ENCODE results near the gene RACK1. TPM values are rescaled to one million over a fixed set of nuclear protein-coding genes. Genes with fewer than 3 reads are reported as not detected.

RACK1 gene
- total and polyA plus RNA-seq, 2 experiments from 2014 or later, result 2,372 to 4,798 TPM

DNA sequence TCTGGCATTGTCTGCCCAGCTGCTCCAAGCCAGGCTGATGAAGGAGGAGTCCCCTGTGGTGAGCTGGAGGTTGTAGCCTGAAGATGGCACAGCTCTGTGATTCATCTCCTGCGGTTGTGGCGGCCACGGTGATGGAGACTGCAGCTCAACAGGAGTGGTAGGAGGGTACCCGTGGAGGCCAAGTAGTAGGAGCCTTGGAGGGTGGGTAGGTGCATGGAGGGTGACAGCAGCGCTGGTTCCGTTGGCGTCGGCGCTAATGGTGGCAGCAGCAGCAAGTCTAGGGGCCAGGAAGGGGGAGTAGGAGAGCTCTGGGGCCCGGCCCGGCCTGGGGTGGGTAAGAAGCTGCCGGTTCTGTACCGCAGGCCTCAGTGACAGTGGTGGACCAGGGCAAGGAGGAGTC is 39.6 kb upstream of the RACK1 start:
- Histone ChIP-seq H2AFZ (no peak overlapping the region), H3K27me3 (ENCODE audit: insufficient read depth) (no peaks in the 10 kb centered on the region; the same call in 1 of the 2 replicates), H3F3A (replicated peaks; ENCODE audit: low read depth) (no peaks in the 10 kb centered on the region), H3K4me2 (no peak overlapping the region), H4K20me1 (replicated peaks; ENCODE audit: insufficient read depth) (peaks cover 15% of the 10 kb centered on the region; the same call in 1 of the 2 replicates), H3K4me1 (ENCODE audit: insufficient read depth) (0 out of 2 replicates have a peak, but pooled peaks cover 4% of the 10 kb centered on the region), H3K4me3 (no peak overlapping the region), H3K27ac (ENCODE audit: low read depth) (no peak overlapping the region), H3K36me3 (ENCODE audit: insufficient read depth) (peaks cover 4% of the 10 kb centered on the region; the same call in 1 of the 2 replicates), H3K79me2 (replicated peaks; ENCODE audit: insufficient read depth) (peaks cover 43% of the 10 kb centered on the region), H3K9me2 (ENCODE audit: insufficient read depth) (no peaks in the 10 kb centered on the region)
- Mint-ChIP-seq H3K4me1 (peaks cover 2% of the 10 kb centered on the region; the same call in 2 of the 3 replicates), H3K27me3 (ENCODE audit: insufficient read depth, low read depth, poor library complexity) (peaks cover 5% of the 10 kb centered on the region), H3K27ac (no peak overlapping the region), H3K36me3 (ENCODE audit: low read depth) (peaks cover 29% of the 10 kb centered on the region), H3K4me3 (no peak overlapping the region), H3K9me3 (no peaks in the 10 kb centered on the region)
- DNase-seq (ENCODE audit: low spot score), result no peak
- ATAC-seq, result no peak
- TF ChIP-seq NANOG (IDR thresholded peaks at IDR 0.05; ENCODE audit: borderline replicate concordance) (no peak), ZNF114 (CRISPR knock-in tag; IDR thresholded peaks at IDR 0.05) (no peak), ETS1 (IDR thresholded peaks at IDR 0.05) (no peak), CTCF (conservative IDR thresholded peaks at IDR 0.05; ENCODE audit: low read depth in 2 of 2) (no peak), STAT1 (IDR thresholded peaks at IDR 0.05; ENCODE audit: unreplicated experiment) (no peak), CREB1 (CRISPR knock-in tag; IDR thresholded peaks at IDR 0.05; ENCODE audit: low read depth) (no peak), EZH2 (IDR thresholded peaks at IDR 0.05; ENCODE audit: low read depth, unreplicated experiment) (no peak), ZNF331 (CRISPR knock-in tag; IDR thresholded peaks at IDR 0.05; ENCODE audit: low read depth) (no peak), REST (IDR thresholded peaks at IDR 0.05; ENCODE audit: unreplicated experiment) (no peak), POLR2AphosphoS5 (IDR thresholded peaks at IDR 0.05; ENCODE audit: low read depth) (no peak), JUNB (IDR thresholded peaks at IDR 0.05; ENCODE audit: unreplicated experiment) (no peak), EZH2phosphoT487 (IDR thresholded peaks at IDR 0.05; ENCODE audit: unreplicated experiment) (no peak)
- TF ChIP-seq, protein P1, sequence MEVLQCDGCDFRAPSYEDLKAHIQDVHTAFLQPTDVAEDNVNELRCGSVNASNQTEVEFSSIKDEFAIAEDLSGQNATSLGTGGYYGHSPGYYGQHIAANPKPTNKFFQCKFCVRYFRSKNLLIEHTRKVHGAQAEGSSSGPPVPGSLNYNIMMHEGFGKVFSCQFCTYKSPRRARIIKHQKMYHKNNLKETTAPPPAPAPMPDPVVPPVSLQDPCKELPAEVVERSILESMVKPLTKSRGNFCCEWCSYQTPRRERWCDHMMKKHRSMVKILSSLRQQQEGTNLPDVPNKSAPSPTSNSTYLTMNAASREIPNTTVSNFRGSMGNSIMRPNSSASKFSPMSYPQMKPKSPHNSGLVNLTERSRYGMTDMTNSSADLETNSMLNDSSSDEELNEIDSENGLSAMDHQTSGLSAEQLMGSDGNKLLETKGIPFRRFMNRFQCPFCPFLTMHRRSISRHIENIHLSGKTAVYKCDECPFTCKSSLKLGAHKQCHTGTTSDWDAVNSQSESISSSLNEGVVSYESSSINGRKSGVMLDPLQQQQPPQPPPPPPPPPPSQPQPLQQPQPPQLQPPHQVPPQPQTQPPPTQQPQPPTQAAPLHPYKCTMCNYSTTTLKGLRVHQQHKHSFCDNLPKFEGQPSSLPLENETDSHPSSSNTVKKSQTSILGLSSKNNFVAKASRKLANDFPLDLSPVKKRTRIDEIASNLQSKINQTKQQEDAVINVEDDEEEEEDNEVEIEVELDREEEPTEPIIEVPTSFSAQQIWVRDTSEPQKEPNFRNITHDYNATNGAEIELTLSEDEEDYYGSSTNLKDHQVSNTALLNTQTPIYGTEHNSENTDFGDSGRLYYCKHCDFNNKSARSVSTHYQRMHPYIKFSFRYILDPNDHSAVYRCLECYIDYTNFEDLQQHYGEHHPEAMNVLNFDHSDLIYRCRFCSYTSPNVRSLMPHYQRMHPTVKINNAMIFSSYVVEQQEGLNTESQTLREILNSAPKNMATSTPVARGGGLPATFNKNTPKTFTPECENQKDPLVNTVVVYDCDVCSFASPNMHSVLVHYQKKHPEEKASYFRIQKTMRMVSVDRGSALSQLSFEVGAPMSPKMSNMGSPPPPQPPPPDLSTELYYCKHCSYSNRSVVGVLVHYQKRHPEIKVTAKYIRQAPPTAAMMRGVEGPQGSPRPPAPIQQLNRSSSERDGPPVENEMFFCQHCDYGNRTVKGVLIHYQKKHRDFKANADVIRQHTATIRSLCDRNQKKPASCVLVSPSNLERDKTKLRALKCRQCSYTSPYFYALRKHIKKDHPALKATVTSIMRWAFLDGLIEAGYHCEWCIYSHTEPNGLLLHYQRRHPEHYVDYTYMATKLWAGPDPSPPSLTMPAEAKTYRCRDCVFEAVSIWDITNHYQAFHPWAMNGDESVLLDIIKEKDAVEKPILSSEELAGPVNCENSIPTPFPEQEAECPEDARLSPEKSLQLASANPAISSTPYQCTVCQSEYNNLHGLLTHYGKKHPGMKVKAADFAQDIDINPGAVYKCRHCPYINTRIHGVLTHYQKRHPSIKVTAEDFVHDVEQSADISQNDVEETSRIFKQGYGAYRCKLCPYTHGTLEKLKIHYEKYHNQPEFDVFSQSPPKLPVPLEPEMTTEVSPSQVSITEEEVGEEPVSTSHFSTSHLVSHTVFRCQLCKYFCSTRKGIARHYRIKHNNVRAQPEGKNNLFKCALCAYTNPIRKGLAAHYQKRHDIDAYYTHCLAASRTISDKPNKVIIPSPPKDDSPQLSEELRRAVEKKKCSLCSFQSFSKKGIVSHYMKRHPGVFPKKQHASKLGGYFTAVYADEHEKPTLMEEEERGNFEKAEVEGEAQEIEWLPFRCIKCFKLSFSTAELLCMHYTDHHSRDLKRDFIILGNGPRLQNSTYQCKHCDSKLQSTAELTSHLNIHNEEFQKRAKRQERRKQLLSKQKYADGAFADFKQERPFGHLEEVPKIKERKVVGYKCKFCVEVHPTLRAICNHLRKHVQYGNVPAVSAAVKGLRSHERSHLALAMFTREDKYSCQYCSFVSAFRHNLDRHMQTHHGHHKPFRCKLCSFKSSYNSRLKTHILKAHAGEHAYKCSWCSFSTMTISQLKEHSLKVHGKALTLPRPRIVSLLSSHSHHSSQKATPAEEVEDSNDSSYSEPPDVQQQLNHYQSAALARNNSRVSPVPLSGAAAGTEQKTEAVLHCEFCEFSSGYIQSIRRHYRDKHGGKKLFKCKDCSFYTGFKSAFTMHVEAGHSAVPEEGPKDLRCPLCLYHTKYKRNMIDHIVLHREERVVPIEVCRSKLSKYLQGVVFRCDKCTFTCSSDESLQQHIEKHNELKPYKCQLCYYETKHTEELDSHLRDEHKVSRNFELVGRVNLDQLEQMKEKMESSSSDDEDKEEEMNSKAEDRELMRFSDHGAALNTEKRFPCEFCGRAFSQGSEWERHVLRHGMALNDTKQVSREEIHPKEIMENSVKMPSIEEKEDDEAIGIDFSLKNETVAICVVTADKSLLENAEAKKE (CRISPR knock-in tag; IDR thresholded peaks at IDR 0.05), result no peak

All from GM23338 (cell line).